IPS-15b (cell line): ENCODE data around the gene RBM23.
"Not testable (repeated sequence)": the region's sequence is repeated elsewhere in the genome, so short reads cannot be mapped to it uniquely, and the experiment has no call there.

ENCODE experiments used
- H3K27me3 ChIP-seq: one replicate; pipeline ENCODE4 v1.6.1; 2013; ENCODE audit warnings: low read length; ENCODE audit not compliant: control insufficient read depth, insufficient read depth
- H3K36me3 ChIP-seq: one replicate; pipeline ENCODE4 v1.6.1; 2013; ENCODE audit warnings: low read length; ENCODE audit not compliant: control insufficient read depth, insufficient read depth
- H3K4me1 ChIP-seq: one replicate; pipeline ENCODE4 v1.6.1; 2013; ENCODE audit warnings: mild to moderate bottlenecking, low read length; ENCODE audit not compliant: control insufficient read depth, insufficient read depth
- H3K4me3 ChIP-seq: one replicate; pipeline ENCODE4 v1.5.1; 2013; ENCODE audit warnings: low read depth, low read length
- H3K9ac ChIP-seq: one replicate; pipeline ENCODE4 v1.6.1; 2013; ENCODE audit warnings: low read depth, mild to moderate bottlenecking, low read length
- H3K9me3 ChIP-seq: one replicate; pipeline ENCODE4 v1.6.1; 2013; ENCODE audit warnings: mild to moderate bottlenecking, low read length; ENCODE audit not compliant: control insufficient read depth, insufficient read depth

RBM23 gene

DNA sequence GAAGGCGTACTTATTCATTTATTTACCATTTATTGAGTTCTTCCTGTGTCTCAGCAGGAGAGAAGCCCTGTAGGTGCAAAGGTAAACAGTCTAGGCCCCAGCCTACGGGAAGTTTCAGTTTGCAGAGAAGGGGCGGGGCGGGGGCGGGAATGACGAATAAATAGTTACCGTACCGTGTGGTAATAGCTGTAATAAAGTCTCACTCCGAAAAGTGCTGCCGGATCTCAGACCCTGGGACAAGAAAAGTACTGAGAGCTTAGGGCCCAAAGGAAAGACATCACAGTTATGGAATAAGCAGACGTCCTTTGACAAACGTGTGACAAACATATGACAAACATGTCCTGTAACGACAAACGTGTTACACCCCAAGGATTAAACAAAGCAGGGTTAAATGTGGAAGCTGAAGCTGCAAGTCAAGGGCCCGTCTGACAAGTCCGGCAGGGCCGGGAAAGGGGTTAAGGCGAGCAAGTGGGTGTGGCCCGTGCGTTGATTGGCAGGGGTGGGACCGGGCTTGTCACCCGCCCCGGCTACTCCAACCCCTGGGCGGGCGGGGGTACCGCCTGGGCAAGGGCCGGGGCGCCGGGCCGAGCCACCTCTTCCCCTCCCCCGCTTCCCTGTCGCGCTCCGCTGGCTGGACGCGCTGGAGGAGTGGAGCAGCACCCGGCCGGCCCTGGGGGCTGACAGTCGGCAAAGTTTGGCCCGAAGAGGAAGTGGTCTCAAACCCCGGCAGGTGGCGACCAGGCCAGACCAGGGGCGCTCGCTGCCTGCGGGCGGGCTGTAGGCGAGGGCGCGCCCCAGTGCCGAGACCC, 47.5 kb downstream of the RBM23 start, which contains the start of gene LRP10:
TSS of gene LRP10 (plus strand) at position 517 of the 809 bp plus-strand sequence. CDS start 564 bp downstream, outside the sequence.
- H3K4me3 ChIP-seq = peak within 1 kb of the TSS; percentile 84
- no peaks in the 10 kb centered on the region for H3K9me3 ChIP-seq
- H3K9ac ChIP-seq = no peak within 1 kb of the TSS
- peaks cover 9% of the 10 kb centered on the region for H3K4me1 ChIP-seq
- H3K27me3 ChIP-seq = no peaks in the 10 kb centered on the region
- H3K36me3 ChIP-seq = peaks cover 6% of the 10 kb centered on the region

- H3K4me3 ChIP-seq = peak overlapping the region; percentile 84
- H3K4me1 ChIP-seq = peaks cover 9% of the 10 kb centered on the region
- H3K9me3 ChIP-seq = no peaks in the 10 kb centered on the region
- H3K9ac ChIP-seq = no peak overlapping the region
- peaks cover under 1% of the 10 kb centered on the region for H3K36me3 ChIP-seq
- H3K27me3 ChIP-seq = no peaks in the 10 kb centered on the region
Measured at GRCh38 chr14:22870811-22871223, 48.1 kb downstream of the RBM23 start.

DNA sequence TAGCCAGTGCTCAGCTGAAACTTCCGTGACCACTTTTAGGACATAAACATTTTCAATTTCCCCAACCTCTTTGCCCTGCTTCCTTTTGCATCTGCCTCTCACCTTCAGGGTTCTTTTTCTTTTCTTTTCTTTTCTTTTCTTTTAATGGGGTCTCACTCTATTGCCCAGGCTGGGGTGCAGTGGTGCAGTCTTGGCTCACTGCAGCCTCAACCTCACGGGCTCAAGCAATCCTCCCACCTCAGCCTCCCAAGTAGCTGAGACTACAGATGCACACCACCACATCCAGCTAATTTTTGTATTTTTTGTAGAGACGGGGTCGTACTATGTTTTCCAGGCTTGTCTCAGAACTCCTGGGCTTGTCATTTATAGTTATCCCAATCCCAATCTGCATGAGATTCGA, 52.1 kb downstream of the RBM23 start:
- Histone ChIP-seq H3K9ac (no peak overlapping the region), H3K4me3 (no peak overlapping the region), H3K4me1 (peaks cover 7% of the 10 kb centered on the region), H3K27me3 (no peaks in the 10 kb centered on the region), H3K9me3 (no peaks in the 10 kb centered on the region), H3K36me3 (no peaks in the 10 kb centered on the region)

GRCh38 chr14:22865424-22866405, 53.2 kb downstream of the RBM23 start:
- H3K9me3 ChIP-seq = no peaks in the 10 kb centered on the region
- H3K4me1 ChIP-seq = peaks cover 3% of the 10 kb centered on the region
- no peak overlapping the region for H3K9ac ChIP-seq
- no peaks in the 10 kb centered on the region for H3K27me3 ChIP-seq
- H3K4me3 ChIP-seq = no peak overlapping the region
- no peaks in the 10 kb centered on the region for H3K36me3 ChIP-seq

DNA sequence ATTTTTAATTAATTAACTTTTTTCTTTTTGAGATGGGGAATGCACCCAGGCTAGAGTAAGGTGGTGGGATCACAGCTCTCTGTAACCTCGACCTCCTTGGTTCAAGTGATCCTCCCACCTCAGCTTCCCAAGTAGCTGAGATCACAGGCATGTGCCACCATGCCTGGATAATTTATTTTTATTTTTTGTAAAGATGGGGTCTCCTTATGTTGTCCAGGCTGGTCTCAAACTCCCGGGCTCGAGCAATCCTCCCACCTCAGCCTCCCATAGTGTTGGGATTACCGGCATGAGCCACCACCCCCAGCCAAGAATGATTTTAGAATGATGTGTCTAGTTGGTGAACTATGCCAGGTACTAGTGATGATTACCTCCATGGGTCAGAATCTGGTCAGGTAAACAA, 54.0 kb downstream of the RBM23 start:
- no peaks in the 10 kb centered on the region for H3K27me3 ChIP-seq
- no peaks in the 10 kb centered on the region for H3K9me3 ChIP-seq
- H3K36me3 ChIP-seq = no peaks in the 10 kb centered on the region
- H3K4me3 ChIP-seq = no peak overlapping the region
- no peak overlapping the region for H3K9ac ChIP-seq
- H3K4me1 ChIP-seq = no peaks in the 10 kb centered on the region

DNA sequence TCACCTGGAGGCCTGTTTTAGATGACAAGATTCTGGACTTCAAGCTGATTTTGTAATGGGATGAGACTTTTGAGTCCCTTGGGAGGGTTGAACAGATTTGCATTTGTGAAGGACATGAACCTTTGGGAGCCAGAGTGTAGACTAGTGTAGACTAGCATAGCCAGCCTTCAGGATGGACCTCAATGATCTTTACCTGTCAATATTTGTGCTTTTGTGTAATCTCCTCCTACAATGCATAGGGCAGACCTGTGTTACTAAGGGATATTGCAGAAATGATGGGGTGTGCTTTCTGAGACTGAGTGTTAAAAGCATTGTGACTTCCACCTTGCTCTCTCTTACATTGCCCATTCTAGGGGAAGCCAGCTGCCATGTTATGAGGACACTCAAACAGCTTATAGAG, 57.3 kb downstream of the RBM23 start:
- Histone ChIP-seq H3K27me3 (no peaks in the 10 kb centered on the region), H3K9me3 (no peaks in the 10 kb centered on the region), H3K9ac (no peak overlapping the region), H3K36me3 (no peaks in the 10 kb centered on the region), H3K4me3 (no peak overlapping the region), H3K4me1 (no peaks in the 10 kb centered on the region)

- not testable (repeated sequence) for H3K27me3 ChIP-seq, H3K9ac ChIP-seq, H3K4me1 ChIP-seq, H3K36me3 ChIP-seq, H3K9me3 ChIP-seq, H3K4me3 ChIP-seq
Measured at GRCh38 chr14:22860377-22860776, 58.6 kb downstream of the RBM23 start.

GRCh38 chr14:22856428-22856827, 62.5 kb downstream of the RBM23 start:
- no peaks in the 10 kb centered on the region for H3K27me3 ChIP-seq
- no peak overlapping the region for H3K9ac ChIP-seq
- no peaks in the 10 kb centered on the region for H3K36me3 ChIP-seq

GRCh38 chr14:22854963-22855724, 63.8 kb downstream of the RBM23 start:
- peaks cover 2% of the 10 kb centered on the region for H3K4me1 ChIP-seq
- no peaks in the 10 kb centered on the region for H3K27me3 ChIP-seq
- H3K36me3 ChIP-seq = no peaks in the 10 kb centered on the region
- no peak overlapping the region for H3K4me3 ChIP-seq
- H3K9me3 ChIP-seq = no peaks in the 10 kb centered on the region
- H3K9ac ChIP-seq = no peak overlapping the region

More at GRCh38 chr14:22856428-22856827, 62.5 kb downstream of the RBM23 start:
- Histone ChIP-seq H3K4me3 (no peak overlapping the region), H3K4me1 (peaks cover 2% of the 10 kb centered on the region), H3K9me3 (no peaks in the 10 kb centered on the region)

DNA sequence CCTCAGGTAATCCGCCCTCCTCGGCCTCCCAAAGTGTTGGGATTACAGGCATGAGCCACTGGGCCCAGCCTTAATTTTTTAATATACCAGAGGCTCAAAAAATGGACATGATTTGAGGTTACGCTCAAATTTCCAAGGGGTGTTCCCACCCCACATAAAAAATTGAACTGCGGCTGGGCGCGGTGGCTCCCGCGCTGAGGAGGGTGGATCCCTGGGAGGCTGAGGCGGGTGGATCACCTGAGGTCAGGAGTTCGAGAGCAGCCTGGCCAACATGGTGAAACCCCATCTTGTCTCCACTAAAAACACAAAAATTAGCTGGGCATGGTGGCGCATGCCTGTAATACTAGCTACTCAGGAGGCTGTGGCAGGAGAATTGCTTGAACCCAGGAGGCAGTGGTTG, 64.7 kb downstream of the RBM23 start:
- H3K9me3 ChIP-seq, H3K4me3 ChIP-seq, H3K36me3 ChIP-seq, H3K9ac ChIP-seq, H3K4me1 ChIP-seq, H3K27me3 ChIP-seq: not testable (repeated sequence)
